GM19193 (cell line): ENCODE results near the gene LZTR1.

Experiments
- POLR2A ChIP-seq: IDR thresholded peaks from 4 replicates; pipeline ENCODE4 v1.6.1; 2011; ENCODE audit not compliant: insufficient read depth, insufficient read length; ENCODE audit errors: extremely low read depth

Gene LZTR1

DNA sequence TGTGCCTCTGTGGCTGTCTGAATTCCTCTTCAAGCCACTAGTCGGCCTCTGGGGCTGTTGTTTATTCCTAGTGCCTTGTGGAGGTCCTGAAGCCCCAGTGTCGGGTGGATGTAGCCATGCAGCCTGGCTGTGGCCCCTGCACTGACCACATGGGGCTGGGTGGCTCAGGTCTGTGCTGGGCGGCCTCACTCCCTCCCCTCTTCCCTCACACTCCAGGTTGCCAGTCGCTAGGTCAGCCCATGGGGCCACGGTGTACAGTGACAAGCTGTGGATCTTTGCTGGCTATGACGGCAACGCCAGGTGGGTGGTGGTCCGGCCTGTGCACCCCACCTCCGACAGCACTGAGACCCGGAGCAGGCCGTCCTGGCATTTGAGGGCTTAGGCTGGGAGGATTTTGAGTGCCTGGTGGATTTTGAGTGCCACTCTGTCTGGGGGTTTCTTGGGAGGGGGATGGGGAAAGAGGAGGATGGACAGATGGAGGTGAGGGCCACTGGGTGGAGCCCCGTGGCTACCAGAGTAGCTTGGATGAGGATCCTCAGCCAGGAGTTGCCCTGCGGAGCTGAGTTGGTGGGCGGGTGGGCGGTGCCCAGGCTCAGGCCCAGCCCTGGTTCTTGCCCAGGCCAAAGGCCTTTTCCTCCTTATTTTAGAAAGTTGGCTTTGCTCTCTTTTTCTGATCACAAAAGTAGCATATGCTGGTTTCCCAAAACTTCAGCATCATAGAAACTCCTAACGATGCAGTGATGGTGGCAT lies 6.7 kb downstream of the LZTR1 start:
- no peak for TF ChIP-seq POLR2A

DNA sequence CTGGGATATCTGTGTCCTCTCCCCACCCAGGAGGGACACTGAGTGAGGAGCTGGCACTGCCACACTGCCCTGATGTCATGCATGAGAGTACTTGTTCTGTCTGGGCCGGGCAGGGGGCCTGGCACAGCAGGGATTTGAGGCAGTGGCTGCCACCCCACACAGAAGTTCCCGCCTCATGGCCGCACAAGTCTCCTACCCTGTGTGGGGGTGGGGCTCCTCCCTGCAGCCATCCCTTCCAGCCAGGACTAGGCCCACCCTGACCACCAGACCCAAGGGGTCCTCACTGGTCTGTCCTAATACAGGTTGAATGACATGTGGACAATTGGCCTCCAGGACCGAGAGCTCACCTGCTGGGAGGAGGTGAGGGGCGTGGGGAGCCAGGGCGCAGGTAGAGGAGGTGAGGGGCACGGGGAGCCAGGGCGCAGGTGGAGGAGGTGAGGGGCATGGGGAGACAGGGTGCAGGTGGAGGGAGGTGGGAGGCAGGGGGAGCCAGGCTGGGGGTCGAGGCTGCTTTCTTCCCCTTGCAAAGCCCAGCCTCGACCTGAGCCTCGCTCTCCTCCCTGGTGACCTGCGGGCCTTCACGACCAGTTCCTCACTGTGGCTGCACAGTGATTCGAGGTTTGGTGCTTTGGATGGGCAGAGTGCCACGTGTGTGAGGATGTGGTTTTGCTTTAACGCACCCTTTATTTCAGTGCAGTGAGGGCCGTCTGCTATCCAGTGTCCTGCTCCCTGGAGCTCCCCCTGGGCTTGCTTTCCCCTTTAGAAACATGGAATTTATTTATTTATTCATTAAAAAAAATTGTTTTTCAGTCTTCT lies 7.4 kb downstream of the LZTR1 start:
- TF ChIP-seq POLR2A: no peak

DNA sequence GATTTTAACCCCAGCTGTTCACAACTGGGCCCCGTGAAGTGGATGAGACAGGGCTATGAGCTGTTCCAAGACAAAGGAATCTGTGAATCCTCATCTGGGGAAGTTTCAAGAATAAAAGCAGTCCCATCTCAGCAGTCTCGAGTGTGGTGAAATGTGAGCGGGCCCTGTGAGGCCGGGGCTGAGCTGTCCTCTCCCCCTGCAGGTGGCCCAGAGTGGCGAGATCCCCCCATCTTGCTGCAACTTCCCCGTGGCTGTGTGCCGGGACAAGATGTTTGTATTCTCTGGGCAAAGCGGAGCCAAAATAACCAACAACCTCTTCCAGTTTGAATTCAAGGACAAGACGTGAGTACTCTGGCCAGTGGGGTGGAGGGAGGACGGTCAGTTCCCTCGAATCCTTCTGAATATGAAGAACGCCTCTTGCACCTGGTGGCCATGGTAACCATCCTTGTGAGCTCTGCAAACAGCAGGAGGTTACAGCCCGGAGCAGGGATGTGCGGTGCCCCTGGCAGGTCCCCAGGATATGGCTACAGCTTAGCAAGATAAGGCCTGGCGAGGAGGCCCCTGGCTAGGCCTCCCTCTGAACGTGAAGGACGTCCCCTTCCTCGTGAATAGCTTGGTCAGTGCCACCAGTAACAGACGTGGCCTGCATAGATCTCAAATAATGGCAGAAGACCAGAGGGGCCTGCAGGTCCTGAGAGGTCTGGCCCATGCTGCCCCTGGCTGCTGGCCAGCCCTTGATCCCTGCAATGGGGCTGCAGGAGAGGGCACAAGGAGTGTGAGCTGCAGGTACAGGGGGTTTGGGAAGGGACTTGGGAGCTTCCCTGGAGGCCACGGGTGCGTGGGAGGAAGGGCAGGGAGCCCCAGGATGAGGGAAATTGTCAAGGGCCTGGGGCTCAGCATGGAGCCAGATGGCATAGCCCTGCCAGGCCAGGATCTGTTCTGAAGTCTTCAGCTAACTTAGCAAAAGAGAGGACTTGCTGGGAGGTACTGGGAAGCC lies 8.4 kb downstream of the LZTR1 start:
- TF ChIP-seq POLR2A: no peak

DNA sequence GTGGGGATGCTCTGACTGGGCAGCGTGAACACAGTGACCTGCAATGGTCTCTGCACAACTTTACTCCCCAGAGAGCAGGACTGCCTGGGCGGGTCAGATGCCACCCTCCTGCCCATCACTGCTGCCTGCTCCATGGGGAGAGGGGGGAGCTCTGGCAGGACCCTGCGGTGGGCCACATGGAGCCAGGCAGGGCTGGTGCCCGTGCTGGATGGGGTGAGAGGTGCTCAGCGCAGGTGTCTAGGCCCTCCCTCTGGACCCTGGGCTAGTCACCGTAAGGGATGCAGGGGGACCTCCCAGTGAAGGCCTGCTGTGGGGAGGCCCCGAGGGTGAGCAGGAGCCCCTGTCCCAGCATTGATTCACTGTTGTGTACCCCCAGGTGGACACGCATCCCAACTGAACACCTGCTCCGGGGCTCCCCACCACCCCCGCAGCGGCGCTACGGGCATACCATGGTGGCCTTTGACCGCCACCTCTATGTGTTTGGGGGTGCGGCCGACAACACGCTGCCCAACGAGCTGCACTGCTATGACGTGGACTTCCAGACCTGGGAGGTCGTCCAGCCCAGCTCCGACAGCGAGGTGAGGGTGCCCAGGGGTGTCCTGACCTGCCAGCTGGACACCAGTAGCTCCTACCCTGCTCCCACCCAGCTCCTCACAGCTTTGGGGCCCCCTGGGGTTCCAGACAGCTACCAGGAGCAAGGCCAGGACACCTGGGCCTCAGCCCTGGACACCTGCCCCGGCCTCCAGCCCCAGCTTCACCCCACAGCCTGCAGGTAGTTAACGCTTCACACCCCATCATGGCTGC lies 9.4 kb downstream of the LZTR1 start:
- TF ChIP-seq POLR2A: peak; percentile 4

DNA sequence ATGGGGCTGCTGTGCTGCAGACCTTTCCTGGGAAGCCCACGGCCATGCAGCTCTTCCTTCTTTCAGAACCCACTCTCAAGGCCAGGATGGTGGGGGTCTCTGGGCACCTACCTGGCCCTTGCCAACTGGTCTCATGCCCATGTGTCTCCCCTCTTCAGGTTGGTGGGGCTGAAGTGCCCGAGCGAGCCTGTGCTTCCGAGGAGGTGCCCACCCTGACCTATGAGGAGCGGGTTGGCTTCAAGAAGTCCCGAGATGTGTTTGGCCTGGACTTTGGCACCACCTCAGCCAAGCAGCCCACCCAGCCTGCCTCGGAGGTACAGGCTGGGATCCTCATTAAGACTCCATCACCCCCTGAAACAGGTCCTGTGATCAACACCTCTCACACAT lies 10.0 kb downstream of the LZTR1 start:
- no peak for TF ChIP-seq POLR2A

DNA sequence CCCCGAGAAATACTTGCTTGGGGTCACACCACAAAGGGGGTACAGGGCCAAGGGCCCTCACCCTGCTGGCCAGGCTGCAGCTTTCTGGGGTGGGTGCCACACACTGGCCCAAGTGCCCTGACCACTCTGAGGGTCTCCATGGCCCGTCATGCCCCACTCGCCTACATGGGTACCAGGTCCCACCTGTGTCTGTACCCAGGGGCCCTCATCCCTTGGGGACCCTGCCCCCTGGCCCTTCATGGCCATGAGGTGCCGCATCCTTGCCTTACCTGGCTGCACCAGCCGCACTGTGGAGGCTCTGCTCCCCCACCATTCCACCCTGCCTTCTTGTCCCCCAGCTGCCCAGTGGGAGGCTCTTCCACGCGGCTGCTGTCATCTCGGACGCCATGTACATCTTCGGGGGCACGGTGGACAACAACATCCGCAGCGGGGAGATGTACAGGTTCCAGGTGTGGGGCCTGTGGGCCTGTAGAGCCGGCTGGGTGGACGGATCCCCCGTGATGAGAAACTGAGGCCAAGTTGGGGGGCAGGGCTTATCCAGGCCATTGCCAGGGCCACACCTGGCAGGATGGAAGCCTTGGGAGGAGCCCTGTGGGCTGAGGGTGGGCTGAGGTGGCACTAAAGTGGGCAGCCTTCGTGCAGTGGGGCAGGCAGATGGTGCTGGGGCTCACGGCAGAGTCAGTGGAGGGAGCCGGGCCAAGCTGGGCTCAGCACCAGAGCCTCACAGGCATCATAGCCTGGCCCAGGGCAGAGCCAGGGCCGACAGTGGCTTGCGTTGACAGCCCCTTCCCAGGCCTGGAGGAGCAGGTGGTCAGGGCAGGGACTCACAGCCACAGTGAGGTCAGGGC lies 10.6 kb downstream of the LZTR1 start:
- no peak for TF ChIP-seq POLR2A

DNA sequence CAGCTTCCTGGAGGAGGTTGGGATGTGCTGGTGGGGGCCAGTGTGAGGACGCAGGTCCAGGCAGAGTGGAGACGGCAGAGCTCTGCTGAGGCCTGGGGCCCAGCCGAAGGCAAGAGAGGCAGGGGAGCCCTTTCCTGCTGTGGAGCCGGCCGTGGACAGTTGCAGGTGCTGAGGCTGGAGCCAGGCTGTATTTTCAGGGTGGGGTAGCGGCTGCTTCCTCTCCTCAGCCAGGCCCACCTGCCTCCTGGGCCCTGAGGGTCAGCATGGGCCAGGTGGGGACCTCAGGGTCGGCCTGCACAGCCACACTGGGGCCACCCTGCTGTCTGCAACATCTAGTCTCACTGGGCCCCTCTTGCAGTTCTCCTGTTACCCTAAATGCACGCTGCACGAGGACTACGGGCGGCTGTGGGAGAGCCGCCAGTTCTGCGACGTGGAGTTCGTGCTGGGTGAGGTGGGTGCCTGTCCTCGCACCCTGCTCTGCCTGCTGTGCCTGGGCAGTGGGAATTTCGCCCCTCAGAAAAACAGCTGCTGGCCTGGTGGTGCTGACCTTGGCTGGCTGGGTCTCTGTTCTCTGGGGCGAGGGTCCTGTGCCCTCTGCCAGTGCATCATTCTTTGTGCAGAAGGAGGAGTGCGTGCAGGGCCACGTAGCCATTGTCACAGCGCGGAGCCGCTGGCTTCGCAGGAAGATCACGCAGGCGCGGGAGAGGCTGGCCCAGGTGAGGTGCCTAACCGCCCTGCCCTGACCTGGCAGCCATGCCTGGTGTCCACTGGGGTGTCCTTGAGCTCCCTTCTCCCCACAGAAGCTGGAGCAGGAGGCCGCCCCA lies 11.4 kb downstream of the LZTR1 start:
- no peak for TF ChIP-seq POLR2A

DNA sequence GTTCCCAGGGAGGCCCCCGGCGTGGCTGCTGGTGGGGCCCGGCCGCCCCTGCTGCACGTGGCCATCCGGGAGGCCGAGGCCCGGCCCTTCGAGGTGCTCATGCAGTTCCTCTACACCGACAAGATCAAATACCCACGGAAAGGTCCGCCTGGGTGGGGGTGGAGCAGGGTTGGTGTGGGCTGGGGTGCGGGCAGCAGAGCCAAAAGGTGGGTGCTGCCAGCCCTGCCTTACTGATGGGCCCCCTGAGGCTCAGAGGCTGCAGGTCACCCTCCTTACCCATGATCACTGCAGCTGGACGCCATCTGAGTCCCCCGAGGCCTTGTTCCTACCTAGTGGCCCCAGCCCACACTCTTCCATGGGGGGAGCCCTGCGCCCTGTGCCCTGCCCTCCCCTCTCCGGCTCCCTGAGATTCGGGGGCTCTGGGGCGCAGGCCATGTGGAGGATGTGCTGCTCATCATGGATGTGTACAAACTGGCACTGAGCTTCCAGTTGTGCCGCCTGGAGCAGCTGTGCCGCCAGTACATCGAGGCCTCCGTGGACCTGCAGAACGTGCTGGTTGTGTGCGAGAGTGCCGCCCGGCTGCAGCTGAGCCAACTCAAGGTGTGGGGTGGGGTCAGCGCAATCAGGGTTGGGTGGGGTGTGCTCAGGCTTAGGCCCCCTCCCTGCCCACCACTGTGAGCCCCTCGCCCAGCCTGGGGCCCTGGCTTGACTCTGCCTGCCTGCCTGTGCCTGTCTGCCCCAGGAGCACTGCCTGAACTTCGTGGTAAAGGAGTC lies 12.2 kb downstream of the LZTR1 start:
- no peak for TF ChIP-seq POLR2A

DNA sequence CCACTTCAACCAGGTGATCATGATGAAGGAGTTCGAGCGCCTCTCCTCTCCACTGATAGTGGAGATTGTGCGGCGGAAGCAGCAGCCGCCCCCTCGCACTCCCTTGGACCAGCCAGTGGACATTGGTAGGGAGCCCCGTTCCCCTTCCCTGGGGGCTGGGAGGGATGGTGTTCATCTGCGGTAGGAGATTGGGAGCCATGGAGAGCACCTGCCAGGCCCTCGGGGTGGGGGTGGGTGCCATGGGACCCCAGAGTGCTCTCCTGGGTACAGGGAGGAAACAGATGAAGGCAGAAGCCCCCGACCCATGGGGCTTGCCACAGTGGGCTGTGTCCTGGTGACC lies 12.8 kb downstream of the LZTR1 start:
- TF ChIP-seq POLR2A: no peak

DNA sequence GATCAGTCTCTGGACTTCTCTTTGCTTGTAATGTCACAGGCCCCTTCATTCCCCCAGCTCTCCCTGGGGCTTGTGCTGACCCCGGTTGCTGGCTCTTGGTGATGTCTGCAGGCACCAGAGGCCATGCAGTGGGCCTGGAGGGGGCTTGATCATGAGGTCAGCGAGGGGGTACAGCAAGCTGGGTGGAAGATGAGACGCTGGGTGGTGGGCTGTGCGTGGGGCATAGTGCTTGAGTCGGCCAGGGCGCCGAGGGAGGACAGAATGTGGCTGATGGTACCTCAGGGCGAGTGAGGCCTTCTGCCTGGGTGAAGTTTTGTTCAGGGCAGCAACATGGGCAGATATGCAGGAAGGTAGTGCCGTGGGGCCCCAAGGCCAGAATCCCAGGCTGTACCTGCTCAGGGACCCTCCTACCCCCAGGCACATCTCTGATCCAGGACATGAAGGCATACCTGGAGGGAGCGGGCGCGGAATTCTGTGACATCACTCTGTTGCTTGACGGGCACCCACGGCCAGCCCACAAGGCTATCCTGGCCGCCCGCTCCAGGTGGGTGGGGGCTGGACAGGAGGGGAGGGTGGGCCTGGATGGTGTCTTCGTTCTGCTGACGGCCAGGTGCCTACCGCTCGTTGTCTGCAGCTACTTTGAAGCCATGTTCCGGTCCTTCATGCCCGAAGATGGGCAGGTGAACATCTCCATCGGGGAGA lies 13.4 kb downstream of the LZTR1 start:
- no peak for TF ChIP-seq POLR2A

DNA sequence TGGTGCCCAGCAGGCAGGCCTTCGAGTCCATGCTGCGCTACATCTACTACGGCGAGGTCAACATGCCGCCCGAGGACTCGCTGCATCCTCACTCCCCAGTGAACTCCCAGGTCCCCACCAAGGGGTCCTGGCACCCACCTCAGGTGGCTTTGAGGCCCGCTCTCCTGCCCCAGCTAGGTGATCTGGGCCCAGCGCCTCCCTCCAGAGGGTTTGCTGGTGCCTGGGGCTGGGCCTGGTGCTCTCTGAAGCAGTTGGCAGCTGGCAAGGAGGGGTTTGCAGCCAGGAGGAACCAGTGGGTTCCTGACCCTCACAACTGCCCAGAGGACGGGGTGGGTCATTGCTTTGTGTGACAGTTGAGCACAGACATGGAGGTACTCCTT lies 13.9 kb downstream of the LZTR1 start:
- TF ChIP-seq POLR2A: no peak
